HG02678 (cell line): ENCODE measurements around the gene VPS51.

Experiments used
- ATAC-seq: cut with Tn5 transposase; IDR thresholded peaks from one replicate; pipeline ENCODE4 v1.9.1; 2021; ENCODE audit warnings: mild to moderate bottlenecking, moderate library complexity; ENCODE audit not compliant: unreplicated experiment

VPS51 gene

GRCh38 chr11:65071907-65072630, 23.9 kb upstream of the VPS51 start:
- no peak for ATAC-seq

GRCh38 chr11:65072631-65072966, 23.4 kb upstream of the VPS51 start:
- ATAC-seq = no peak

GRCh38 chr11:65077451-65077850, 18.6 kb upstream of the VPS51 start:
- ATAC-seq = no peak

GRCh38 chr11:65078151-65078550, 17.9 kb upstream of the VPS51 start:
- ATAC-seq = no peak

- ATAC-seq = no peak
Observed at GRCh38 chr11:65078786-65079342, 17.1 kb upstream of the VPS51 start.

GRCh38 chr11:65083134-65083833, 12.7 kb upstream of the VPS51 start:
- peak; percentile 15 for ATAC-seq

- peak; percentile 88 for ATAC-seq
Observed at GRCh38 chr11:65083834-65084597, 12.0 kb upstream of the VPS51 start, which contains the start of the genes CDCA5 and ZFPL1. TSS of gene CDCA5 (minus strand) at chr11:65084040. CDS start at chr11:65083978, 62 bp downstream. TSS of gene ZFPL1 (plus strand) at chr11:65084222. CDS start at chr11:65084699, 477 bp downstream.

- no peak for ATAC-seq
Observed at GRCh38 chr11:65084598-65085375, 11.2 kb upstream of the VPS51 start.

- ATAC-seq = no peak
Observed at GRCh38 chr11:65085446-65085845, 10.6 kb upstream of the VPS51 start.

GRCh38 chr11:65086809-65087208, 9.2 kb upstream of the VPS51 start:
- no peak for ATAC-seq

GRCh38 chr11:65087216-65087615, 8.8 kb upstream of the VPS51 start:
- ATAC-seq = no peak

GRCh38 chr11:65087827-65088226, 8.2 kb upstream of the VPS51 start:
- no peak for ATAC-seq

GRCh38 chr11:65089621-65090020, 6.4 kb upstream of the VPS51 start:
- no peak for ATAC-seq

GRCh38 chr11:65090628-65091027, 5.4 kb upstream of the VPS51 start:
- no peak for ATAC-seq

GRCh38 chr11:65095427-65095826, 587 bp upstream of the VPS51 start:
- ATAC-seq = no peak

GRCh38 chr11:65096926-65097325, 912 bp downstream of the VPS51 start:
- ATAC-seq = no peak

- no peak for ATAC-seq
Observed at GRCh38 chr11:65100674-65101350, 4.8 kb downstream of the VPS51 start.

GRCh38 chr11:65102142-65103095, 6.4 kb downstream of the VPS51 start:
- ATAC-seq = no peak

- no peak for ATAC-seq
Observed at GRCh38 chr11:65103476-65103875, 7.5 kb downstream of the VPS51 start.
